ENCODE results near the gene TMEM187. TPM values are rescaled to one million over a fixed set of nuclear protein-coding genes. Genes with fewer than 3 reads are reported as not detected.
A peak's percentile ranks its signal among the peaks of the same experiment; 100 is the strongest.

TMEM187 gene
- total RNA-seq, 1 donor from 2014 or later, result 4.3 TPM

DNA sequence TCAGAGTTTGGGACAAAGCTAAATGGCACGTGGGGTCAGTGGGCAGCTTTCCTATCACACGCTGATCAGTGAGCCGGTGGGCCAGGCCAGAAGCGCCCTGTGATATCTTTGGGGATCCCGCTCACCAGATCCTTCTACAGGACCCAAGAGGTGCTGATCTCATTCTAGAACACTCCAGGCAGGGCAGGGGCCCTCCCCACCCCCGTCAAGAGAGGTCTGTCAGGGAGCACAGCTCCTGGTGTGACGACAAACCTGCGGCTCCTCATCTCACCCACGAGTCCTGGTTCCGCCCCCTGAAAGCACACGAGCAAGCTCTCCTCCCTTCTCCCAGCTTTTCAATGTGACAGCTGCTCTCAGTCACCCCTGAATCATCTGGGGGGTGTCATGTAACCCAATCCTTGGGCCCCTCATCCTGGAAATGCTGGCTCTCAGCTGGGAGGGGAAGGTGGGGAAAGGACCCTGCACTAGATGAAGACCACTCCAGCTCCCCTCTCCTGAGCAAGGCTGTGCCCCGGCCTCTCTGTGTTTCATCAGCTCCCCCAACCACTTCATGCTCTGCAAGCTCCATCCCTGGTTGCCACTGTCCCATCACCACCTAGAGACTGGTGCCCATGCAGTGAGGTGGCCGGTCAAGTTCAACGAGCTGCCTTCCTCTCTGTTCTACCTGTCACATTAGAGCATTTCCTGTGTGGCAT, 5.6 kb upstream of the TMEM187 start:
- no peak for DNase-seq (ENCODE audit: low read depth)
- H3K4me3 ChIP-seq (ENCODE audit: low read depth, low read length), result no peak overlapping the region
- TF ChIP-seq, protein P1, sequence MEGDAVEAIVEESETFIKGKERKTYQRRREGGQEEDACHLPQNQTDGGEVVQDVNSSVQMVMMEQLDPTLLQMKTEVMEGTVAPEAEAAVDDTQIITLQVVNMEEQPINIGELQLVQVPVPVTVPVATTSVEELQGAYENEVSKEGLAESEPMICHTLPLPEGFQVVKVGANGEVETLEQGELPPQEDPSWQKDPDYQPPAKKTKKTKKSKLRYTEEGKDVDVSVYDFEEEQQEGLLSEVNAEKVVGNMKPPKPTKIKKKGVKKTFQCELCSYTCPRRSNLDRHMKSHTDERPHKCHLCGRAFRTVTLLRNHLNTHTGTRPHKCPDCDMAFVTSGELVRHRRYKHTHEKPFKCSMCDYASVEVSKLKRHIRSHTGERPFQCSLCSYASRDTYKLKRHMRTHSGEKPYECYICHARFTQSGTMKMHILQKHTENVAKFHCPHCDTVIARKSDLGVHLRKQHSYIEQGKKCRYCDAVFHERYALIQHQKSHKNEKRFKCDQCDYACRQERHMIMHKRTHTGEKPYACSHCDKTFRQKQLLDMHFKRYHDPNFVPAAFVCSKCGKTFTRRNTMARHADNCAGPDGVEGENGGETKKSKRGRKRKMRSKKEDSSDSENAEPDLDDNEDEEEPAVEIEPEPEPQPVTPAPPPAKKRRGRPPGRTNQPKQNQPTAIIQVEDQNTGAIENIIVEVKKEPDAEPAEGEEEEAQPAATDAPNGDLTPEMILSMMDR (conservative IDR thresholded peaks at IDR 0.05; ENCODE audit: low read depth, low read length), result no peak

DNA sequence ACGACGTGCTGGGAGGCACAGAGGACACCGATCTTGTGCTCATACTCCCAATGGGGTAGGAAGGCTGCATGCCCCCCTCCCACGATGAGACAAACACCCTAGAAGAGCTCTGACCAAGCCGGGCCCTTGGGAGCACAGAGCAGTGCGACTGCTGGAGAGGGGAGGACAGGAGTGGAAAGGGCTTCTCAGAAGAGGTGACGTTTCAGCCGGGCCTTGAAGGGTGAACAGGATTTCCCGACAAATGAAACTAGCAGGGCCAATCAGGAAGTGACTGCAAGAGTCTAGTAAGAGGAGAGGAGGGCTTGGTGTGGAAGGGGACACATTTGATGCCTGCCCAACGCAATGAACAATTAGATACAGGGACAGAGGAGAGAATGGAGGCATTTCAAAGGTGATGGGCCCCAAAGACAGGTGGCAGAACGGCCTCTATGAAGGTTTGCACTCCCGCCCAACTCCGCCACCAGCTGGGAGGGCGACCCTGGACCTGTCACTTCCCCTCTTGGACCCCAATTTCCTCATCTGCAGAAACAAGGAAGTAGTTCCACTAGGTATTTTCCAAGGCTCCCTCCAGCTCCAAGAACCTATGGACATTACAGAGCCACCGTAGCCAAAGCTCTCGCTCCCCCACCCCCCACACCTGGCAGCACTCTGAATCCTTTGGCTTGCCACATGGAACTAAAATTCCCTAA, 4.9 kb upstream of the TMEM187 start:
- no peak for DNase-seq (ENCODE audit: low read depth)
- no peak overlapping the region for H3K4me3 ChIP-seq (ENCODE audit: low read depth, low read length)
- TF ChIP-seq, protein P1 (conservative IDR thresholded peaks at IDR 0.05; ENCODE audit: low read depth, low read length), result no peak

DNA sequence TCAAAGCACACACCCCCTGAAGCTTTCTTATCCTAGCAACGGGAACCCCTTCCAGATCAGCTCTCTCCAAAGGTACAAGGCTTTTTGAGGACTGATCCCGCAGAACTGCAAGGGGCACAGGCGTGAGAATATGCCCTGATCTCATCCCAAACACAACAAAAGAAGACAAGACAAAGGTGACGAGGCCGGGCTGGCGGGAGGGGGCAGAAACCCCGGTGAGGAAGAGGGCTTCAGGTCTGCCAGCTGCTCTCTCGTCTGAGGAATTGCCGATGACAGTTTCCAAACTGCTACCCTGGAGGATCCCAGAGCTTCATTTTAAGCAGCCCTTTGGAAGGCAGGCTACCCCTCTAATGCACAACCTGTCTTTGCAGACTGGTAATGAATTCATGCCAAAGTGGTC, 4.3 kb upstream of the TMEM187 start:
- peak overlapping the region; percentile 83 for H3K4me3 ChIP-seq (ENCODE audit: low read depth, low read length)
- DNase-seq (ENCODE audit: low read depth), result no peak
- TF ChIP-seq, protein P1 (conservative IDR thresholded peaks at IDR 0.05; ENCODE audit: low read depth, low read length), result no peak

DNA sequence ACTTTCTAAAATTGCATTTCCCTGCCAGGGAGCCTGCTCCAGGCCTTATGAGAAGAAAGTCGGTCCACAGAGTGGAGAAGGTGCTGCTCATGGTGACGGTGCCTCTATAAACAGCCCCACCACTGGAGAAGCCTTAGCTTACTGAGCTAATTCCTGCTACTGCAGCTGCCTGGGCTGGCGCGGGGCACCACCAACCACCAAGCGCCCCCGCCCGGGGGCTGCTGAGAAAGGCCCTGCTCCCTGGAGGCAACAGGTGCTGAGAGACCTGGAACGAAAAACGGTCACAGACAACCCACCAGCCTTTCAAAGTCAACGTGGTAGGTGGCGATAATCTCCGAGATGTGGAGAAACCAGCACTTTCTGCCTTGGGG, 3.8 kb upstream of the TMEM187 start:
- TF ChIP-seq, protein P1 (conservative IDR thresholded peaks at IDR 0.05; ENCODE audit: low read depth, low read length), result no peak
- DNase-seq (ENCODE audit: low read depth), result no peak
- H3K4me3 ChIP-seq (ENCODE audit: low read depth, low read length), result peak overlapping the region; percentile 83

DNA sequence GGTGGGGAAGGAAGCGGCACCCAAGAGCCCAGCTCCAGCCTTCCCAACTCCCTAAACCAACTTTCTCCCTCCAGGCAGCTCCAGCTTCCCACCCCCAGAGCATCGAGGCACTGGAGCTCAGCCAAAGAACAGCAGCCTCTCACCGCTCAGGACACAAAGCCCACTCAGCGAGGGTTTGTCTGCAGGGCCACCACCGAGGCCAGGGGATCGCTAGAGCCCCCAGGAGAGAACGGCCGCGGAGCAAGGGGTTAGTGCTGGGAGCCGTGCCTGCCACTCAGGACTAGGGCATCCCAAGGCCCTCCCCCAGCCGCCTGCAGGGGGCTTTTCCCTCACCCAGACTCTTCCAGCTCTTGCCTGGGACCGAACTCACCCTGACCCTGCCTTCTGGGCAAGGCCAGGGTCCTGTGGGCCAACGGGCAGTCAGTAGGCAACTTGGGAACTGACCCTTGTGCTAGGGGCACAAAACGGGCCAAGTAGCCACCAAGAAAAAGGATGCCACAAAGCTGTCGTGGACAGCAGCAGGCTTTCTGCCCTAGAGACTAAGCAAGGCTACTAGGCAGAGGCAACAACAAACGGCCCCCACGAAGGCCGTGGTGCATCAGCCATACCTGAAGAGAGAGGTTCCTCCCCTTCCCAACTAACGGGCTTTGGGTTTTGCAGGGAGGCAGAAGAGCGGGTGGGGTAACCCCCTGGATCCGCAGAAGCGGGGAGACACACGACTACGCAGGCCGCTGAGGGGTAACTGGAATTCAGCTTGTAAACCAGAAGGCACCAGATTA, 3.2 kb upstream of the TMEM187 start:
- H3K4me3 ChIP-seq (ENCODE audit: low read depth, low read length), result peak overlapping the region; percentile 83
- TF ChIP-seq, protein P1 (conservative IDR thresholded peaks at IDR 0.05; ENCODE audit: low read depth, low read length), result no peak
- no peak for DNase-seq (ENCODE audit: low read depth)

DNA sequence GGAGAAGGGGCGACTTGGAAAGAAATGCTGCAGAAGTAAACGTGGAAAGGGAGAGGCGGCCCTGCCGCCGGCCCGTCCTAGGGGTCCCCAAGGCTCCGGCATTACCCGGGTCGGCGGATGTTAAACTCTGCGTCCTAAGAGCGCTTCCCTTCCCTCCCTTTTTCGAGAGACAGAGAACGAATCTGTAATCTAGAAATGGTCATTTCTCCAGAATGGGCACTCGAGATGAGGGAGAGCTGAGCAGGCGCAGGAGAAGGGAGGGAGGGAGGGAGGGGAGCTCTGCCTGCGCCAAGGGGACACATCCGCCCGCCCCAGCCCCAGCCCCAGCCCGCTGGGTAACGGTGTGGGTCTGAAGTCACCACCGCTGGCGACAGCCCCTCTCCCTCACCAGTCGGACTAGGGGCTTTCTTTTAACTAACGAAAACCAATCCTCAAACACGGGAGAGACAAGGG, 2.6 kb upstream of the TMEM187 start:
- peak overlapping the region; percentile 83 for H3K4me3 ChIP-seq (ENCODE audit: low read depth, low read length)
- DNase-seq (ENCODE audit: low read depth), result no peak
- TF ChIP-seq, protein P1 (conservative IDR thresholded peaks at IDR 0.05; ENCODE audit: low read depth, low read length), result no peak

Data from epithelial cell of proximal tubule (primary cell).